Parathyroid adenoma (tissue), 2 donors: ENCODE results near the gene FHOD3.
"Not testable (repeated sequence)": the region's sequence is repeated elsewhere in the genome, so short reads cannot be mapped to it uniquely, and the experiment has no call there.

ENCODE experiments used
- H2AFZ ChIP-seq: fragments of 300-600 bp; sonication (generic); one replicate; pipeline ENCODE4 v1.7.0; 2017; ENCODE audit warnings: antibody characterized with exemption, mild to moderate bottlenecking
- H3K27ac ChIP-seq: fragments of 300-600 bp; sonication (generic); one replicate; pipeline ENCODE4 v1.7.0; 2017
- H3K27me3 ChIP-seq: fragments of 300-600 bp; sonication (generic); one replicate; pipeline ENCODE4 v1.7.0; 2017; ENCODE audit warnings: low read length; ENCODE audit not compliant: control insufficient read depth, insufficient read depth
- H3K36me3 ChIP-seq: fragments of 300-600 bp; sonication (generic); one replicate; pipeline ENCODE4 v1.7.0; 2017; ENCODE audit warnings: low read length; ENCODE audit not compliant: control insufficient read depth, insufficient read depth
- H3K4me1 ChIP-seq: fragments of 300-600 bp; sonication (generic); one replicate; pipeline ENCODE4 v1.7.0; 2017; ENCODE audit warnings: control low read depth
- H3K4me2 ChIP-seq: fragments of 300-600 bp; sonication (generic); one replicate; pipeline ENCODE4 v1.7.0; 2017; ENCODE audit warnings: low read length
- H3K4me3 ChIP-seq: fragments of 300-600 bp; sonication (generic); one replicate; pipeline ENCODE4 v1.7.0; 2017; ENCODE audit warnings: low read depth, low read length
- H3K79me2 ChIP-seq: fragments of 300-600 bp; sonication (generic); one replicate; pipeline ENCODE4 v1.7.0; 2017; ENCODE audit warnings: control low read depth
- H3K9ac ChIP-seq: fragments of 300-600 bp; sonication (generic); one replicate; pipeline ENCODE4 v1.7.0; 2017; ENCODE audit warnings: mild to moderate bottlenecking
- H3K9me3 ChIP-seq: fragments of 300-600 bp; sonication (generic); one replicate; pipeline ENCODE4 v1.7.0; 2017; ENCODE audit warnings: low read length; ENCODE audit not compliant: control insufficient read depth
- TF ChIP-seq, protein P1 (sequence below): fragments of 300-600 bp; sonication (generic); IDR thresholded peaks from one replicate; pipeline ENCODE4 v1.7.0; 2017; ENCODE audit warnings: antibody characterized with exemption, mild to moderate bottlenecking
- donor health status: primary hyperparathyroidism.

Gene FHOD3

GRCh38 chr18:36543991-36544725, 246.6 kb downstream of the FHOD3 start:
- Histone ChIP-seq H3K27ac (no peak overlapping the region), H3K4me3 (no peak overlapping the region), H3K9ac (no peak overlapping the region), H3K36me3 (no peaks in the 10 kb centered on the region), H3K4me2 (no peak overlapping the region), H2AFZ (no peak overlapping the region), H3K9me3 (peaks cover 3% of the 10 kb centered on the region), H3K79me2 (no peaks in the 10 kb centered on the region), H3K4me1 (no peaks in the 10 kb centered on the region), H3K27me3 (no peaks in the 10 kb centered on the region)
- TF ChIP-seq, protein P1, sequence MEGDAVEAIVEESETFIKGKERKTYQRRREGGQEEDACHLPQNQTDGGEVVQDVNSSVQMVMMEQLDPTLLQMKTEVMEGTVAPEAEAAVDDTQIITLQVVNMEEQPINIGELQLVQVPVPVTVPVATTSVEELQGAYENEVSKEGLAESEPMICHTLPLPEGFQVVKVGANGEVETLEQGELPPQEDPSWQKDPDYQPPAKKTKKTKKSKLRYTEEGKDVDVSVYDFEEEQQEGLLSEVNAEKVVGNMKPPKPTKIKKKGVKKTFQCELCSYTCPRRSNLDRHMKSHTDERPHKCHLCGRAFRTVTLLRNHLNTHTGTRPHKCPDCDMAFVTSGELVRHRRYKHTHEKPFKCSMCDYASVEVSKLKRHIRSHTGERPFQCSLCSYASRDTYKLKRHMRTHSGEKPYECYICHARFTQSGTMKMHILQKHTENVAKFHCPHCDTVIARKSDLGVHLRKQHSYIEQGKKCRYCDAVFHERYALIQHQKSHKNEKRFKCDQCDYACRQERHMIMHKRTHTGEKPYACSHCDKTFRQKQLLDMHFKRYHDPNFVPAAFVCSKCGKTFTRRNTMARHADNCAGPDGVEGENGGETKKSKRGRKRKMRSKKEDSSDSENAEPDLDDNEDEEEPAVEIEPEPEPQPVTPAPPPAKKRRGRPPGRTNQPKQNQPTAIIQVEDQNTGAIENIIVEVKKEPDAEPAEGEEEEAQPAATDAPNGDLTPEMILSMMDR = no peak

DNA sequence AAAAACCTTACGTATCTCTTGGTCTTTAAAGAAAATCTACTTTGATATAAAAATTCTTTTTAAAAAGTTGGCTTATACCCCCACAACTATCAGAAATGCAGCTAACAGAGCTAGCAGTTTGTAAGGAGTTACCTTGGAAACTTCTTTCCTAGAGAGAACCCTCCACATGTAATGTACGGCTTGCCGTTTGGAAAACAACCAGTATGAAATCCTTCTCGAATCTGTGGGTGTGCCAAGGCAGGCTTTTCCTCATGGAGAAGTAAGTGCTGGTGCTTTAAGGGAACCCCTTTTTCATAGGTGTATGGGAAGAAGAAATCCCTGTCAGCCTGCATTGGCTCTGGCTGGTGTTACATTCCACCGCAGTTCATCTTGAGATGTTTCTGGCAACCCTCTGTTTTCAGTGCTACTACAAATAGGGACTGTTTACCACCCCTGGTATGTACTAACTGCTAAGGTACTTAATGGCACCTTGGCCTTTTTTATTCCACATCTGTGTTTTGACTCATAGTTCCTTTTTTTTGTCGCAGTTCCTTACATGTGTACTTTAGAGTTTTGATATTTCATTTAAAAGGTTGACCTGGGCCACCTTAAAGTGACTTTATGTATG, 248.4 kb downstream of the FHOD3 start:
- Histone ChIP-seq H3K4me2 (no peak overlapping the region), H3K79me2 (no peaks in the 10 kb centered on the region), H3K36me3 (no peaks in the 10 kb centered on the region), H3K9ac (no peak overlapping the region), H3K4me3 (no peak overlapping the region), H3K4me1 (no peaks in the 10 kb centered on the region), H3K9me3 (peaks cover 3% of the 10 kb centered on the region), H3K27me3 (no peaks in the 10 kb centered on the region), H2AFZ (no peak overlapping the region), H3K27ac (no peak overlapping the region)
- TF ChIP-seq, protein P1 = no peak

DNA sequence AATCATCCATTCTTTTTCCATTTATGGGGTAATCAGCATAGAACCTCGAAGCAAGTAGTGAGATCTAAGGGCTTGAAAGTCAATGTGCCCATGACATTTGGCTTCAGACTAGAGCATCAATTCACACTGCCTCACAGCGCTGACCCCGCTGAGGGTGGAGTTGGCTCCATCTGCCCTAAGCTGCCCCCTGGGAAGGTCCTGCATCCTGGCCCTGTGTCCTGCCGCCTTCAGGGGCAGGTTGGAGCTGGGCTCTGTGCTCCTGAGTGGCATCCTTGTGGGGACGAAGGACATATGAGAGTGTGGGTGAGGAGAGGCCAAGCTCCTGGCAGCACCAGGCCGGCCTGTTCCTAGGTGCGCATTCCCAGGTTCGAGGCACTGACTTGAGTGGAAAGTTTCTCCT, 249.4 kb downstream of the FHOD3 start:
- Histone ChIP-seq H3K9me3 (peaks cover 3% of the 10 kb centered on the region), H3K4me3 (no peak overlapping the region), H3K27me3 (no peaks in the 10 kb centered on the region), H3K79me2 (no peaks in the 10 kb centered on the region), H3K9ac (no peak overlapping the region), H3K36me3 (no peaks in the 10 kb centered on the region), H2AFZ (no peak overlapping the region), H3K4me2 (no peak overlapping the region), H3K27ac (no peak overlapping the region), H3K4me1 (no peaks in the 10 kb centered on the region)
- TF ChIP-seq, protein P1 = no peak

- Histone ChIP-seq H3K27ac (no peak overlapping the region), H3K79me2 (no peaks in the 10 kb centered on the region), H2AFZ (no peak overlapping the region), H3K4me2 (no peak overlapping the region), H3K27me3 (no peaks in the 10 kb centered on the region), H3K9me3 (peaks cover 3% of the 10 kb centered on the region), H3K36me3 (no peaks in the 10 kb centered on the region), H3K9ac (no peak overlapping the region), H3K4me3 (no peak overlapping the region), H3K4me1 (no peaks in the 10 kb centered on the region)
- TF ChIP-seq, protein P1 = no peak
These were observed 250.0 kb downstream of the FHOD3 start for GRCh38 chr18:36547544-36547943.

- not testable (repeated sequence) for H3K27me3 ChIP-seq, H3K9me3 ChIP-seq, H3K27ac ChIP-seq, H2AFZ ChIP-seq, H3K36me3 ChIP-seq, H3K4me2 ChIP-seq, H3K4me1 ChIP-seq, H3K4me3 ChIP-seq, H3K79me2 ChIP-seq, H3K9ac ChIP-seq
These were observed 253.8 kb downstream of the FHOD3 start for GRCh38 chr18:36551274-36551673.
